HG03103 (cell line): ENCODE data around the gene PANK4.

Source experiments
- ATAC-seq: cut with Tn5 transposase; IDR thresholded peaks from one replicate; pipeline ENCODE4 v1.9.1; 2021; ENCODE audit warnings: low read depth; ENCODE audit not compliant: unreplicated experiment

The PANK4 gene

DNA sequence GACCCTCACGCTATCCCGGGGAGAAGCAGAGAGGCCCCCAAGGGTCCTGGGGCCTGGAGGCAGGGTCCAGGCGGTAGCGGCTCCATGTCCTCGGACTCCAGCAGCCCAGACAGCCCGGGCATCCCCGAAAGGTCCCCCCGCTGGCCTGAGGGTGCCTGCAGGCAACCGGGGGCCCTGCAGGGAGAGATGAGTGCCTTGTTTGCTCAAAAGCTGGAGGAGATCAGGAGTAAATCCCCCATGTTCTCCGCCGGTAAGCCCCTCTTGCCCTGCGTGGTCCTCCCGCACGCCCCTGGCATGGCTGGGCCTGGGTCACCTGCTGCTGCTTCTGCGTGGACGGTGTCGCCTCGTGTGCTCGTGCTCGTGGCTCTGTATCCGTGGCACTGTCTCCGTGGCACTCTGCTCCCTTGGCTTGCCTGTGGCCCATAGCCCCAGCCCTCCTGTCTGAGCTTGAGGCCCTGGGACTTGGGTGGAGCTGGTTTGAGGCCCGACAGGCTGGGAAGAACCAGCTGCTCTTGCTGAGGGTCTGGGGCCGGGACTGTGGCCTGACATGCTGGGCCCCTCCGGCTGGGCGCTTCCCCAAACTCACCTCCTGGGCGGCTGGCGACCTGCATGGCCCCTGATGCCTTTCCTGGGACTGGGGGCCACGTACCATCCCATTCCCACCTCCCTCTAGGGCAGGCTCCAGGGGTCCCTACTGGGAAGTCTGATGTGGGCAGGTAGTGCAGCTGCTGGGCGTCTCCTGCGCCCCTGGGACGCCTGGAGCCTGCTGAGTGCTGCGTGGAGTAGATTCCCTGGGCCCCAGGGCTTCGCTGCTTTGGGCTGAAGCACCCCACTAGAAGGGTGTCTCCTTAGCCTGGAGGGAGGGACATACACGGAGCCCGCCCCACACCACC lies 23.5 kb downstream of the PANK4 start:
- no peak for ATAC-seq

DNA sequence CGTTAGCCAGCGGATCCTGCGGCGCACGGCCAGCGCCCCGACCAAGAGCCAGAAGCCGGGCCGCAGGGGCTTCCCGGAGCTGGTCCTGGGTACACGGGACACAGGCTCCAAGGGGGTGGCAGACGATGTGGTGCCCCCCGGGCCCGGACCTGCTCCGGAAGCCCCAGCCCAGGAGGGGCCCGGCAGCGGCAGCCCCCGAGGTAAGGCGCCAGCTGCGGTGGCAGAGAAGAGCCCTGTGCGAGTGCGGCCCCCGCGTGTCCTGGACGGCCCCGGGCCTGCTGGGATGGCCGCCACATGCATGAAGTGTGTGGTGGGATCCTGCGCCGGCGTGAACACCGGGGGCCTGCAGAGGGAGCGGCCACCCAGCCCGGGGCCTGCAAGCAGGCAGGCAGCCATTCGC lies 24.2 kb downstream of the PANK4 start:
- no peak for ATAC-seq

DNA sequence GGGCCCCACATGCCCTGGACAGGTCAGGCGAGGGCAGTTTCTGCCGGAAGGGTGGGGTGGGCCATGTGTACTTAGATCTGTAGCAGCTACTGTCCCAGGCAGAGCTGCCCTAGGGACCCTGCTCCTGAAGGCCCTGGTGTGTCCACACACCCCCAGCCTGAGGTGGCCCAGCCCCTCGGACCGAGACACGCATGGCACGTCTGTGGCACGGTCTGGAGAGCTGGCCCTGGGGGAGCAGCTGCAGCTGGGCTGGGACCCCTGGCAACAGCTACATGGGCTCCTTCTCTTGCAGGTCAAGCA lies 24.6 kb downstream of the PANK4 start:
- no peak for ATAC-seq

DNA sequence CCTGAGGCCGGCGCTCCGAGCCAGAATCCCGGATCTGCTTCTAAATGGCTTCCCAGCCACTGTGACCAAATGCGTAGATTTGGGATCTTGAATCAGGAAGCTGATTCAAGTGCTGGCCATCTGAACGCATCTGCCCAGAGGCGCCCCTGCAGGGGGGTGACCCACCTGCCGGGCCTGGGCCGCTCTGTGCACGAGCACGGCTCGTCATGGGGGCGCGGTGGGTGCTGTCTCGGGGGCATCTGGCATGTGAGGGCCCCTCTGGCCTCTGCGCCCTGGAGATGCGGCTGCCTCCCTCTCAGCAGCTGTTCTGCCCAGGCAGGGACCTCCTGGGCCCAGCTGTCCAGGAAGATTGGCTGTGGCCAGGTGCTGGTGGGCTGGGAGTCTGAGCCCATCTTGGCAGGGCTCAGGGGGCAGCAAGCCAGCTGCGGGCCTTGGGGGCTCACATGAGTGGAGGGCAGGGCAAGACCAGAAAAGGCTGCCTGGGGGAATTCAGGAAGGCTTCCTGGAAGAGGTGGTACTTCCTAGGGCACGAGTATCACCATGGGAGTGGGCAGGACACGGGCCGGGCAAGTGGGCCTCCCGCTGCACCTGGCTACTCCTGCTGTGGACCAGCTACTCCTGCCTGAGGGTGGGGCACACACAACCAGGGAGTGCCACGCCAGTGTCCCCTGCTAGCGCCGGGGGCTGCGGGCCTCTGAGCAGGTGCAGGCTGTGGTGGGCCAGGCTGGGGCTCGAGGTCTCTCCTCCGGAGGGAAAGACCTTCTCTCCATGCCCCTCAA lies 25.2 kb downstream of the PANK4 start:
- ATAC-seq, result no peak

DNA sequence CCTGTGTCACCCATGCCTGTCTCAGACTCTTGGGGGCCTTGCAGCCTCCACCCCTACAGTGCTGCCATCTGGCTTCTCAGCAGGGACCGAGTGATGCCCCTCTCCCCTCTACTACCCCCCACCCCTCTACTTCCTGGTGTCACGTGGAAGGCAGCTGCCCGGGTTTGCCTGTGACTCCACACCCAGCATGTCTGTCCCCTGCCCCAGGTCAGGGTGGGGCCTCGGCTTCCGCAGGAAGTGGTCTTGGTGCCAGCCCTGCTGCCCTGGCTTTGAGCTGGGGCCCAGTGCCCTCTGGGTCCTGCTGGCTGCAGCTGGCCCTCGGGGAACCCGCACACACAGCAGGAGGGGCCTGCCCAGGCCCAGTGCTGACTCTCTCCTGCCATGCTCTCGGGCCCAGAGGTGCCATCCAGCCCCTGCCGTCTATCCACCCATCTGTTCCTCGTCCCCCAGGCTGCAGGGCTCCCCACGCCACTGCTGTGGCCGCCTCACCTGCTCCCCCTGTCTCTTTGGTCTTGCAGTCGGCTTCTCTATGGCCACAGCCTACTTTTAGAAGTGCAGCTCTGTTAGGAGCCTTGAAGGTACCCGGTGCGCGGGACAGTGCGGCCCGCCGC lies 26.3 kb downstream of the PANK4 start:
- ATAC-seq, result no peak

DNA sequence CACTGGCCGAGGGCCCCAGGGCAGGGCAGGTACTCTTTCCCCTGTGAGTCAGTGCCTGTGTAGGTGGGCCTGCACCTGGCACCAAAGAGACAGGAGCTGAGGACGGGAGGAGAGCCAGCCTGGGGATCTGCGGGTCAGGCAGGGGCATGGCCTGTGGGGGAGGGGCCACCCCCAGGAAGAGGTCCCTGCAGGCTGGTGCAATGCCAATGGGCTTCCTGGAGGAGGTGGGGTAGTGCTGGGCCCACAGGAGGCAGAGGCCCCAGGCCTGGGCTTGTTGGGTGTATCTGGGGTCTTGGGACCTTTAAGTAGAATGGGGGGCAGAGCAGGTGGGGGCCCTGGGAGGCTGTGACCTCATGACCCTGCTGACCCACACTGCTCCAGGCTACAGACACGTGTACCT lies 27.1 kb downstream of the PANK4 start:
- ATAC-seq, result no peak

DNA sequence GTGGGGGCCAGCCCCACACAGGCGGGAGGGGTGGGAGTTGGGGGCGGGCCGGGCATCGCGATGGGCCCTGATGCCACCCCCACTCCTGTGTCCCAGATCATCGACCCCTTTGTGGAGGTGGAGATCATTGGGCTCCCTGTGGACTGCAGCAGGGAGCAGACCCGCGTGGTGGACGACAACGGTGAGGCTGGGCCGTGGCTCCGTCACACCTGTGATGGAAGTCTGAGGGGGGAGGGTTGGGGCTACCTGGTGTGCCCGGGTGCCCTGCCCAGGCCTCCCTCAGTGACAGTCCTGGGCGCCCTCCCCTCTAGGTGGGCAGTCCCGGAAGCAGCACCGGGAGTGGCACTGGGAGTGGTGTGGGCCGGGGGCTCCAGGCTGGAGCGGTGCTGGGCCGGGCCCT lies 27.7 kb downstream of the PANK4 start:
- ATAC-seq, result no peak

DNA sequence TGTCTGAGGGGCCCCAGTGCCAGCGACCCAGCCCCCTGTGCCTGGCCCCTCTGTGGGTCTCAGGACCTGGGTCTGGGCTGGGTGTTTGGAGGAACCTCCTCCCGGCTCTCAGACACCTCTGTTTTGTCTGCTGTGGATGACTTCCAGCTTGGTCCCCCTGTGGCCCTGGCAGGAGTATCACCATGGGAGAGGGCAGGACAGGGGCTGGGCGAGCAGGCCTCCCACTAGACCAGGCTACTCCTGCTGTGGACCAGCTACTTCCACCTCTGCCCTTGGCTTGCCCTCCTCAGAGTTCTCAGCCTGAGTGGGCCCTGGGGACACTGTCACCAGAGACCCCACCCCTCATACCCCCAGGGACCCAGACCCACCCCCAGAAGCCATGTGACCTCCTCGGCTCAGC lies 28.5 kb downstream of the PANK4 start:
- no peak for ATAC-seq

DNA sequence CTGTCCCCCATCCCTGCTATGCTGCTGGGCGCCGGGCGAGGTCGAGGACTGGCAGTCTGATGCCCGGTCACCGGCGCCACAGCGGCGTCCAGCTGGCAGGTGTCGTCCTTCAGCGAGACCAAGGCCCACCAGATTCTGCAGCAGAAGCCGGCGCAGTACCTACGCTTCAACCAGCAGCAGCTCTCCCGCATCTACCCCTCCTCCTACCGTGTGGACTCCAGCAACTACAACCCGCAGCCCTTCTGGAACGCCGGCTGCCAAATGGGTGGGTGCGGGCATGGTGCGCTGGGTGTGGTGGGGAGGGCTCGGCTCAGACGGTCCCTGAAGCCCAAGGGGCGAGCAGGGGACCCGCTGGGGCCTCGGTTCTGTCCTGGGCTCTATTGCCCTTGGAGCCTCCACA lies 29.6 kb downstream of the PANK4 start:
- no peak for ATAC-seq

DNA sequence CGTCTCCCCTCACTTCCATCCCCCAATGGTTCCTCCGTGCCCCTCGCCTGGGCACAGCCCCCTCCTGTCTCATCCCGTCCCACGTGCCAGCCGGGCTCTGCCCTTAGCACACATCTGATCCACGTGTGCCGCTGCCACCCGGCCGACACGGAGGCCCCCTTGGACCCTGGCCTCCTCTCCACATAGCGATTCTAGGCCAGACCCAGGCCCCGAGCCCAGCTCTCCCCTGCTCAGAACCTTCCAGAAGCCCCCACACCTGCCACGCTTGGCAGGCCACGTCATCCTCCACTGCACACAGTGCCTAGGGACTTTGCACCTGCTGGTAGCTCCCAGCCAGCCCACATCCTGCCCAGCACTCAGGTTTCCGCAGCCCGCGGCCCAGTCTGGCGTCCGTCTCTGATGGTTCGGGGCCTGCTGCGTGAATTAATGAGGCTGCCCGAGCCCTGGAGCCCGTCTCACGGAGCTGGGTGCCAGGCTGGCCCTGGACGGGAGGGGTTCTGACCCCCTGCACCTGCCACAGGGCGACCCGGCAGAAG lies 30.2 kb downstream of the PANK4 start:
- ATAC-seq, result no peak

DNA sequence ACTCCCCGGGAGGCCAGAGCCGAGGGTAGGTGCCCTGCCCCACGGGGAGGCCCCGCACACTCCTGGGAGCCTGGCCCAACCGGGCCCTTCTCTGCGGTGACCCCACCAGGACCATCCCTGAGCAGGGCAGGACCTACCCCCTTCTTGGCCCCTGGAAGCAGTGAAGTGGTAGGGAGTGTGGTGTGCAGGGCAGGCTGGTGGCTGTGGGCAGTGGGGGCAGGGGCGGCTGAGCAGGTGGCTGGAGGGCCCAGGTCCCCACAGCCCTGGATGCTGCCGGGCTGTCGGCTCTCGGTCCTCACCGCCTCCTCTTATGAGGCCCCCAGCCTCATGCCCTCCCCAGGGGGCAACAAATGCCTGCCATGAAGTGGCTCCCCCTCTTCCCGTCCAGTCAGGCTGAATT lies 30.9 kb downstream of the PANK4 start:
- ATAC-seq, result no peak

DNA sequence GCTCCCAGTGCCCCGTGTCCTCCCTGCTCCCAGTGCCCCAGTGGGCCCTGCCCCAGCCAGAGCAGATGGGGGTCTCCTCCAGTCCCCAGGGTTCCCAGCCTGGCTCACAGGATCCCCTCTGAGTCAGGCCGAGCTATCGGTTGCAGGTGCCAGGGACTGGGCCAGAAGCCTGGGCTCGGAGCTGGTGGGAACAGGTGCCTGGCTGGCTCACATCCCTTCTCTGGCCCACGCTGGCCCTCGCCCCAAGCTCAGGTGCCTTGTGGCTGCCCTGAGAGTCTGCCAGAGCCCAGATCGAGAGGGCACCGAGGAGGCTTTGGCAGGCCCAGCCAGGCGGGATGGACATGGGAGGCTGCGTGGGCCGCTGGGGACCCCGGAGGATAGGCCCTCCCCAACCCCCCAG lies 31.4 kb downstream of the PANK4 start:
- ATAC-seq, result no peak

DNA sequence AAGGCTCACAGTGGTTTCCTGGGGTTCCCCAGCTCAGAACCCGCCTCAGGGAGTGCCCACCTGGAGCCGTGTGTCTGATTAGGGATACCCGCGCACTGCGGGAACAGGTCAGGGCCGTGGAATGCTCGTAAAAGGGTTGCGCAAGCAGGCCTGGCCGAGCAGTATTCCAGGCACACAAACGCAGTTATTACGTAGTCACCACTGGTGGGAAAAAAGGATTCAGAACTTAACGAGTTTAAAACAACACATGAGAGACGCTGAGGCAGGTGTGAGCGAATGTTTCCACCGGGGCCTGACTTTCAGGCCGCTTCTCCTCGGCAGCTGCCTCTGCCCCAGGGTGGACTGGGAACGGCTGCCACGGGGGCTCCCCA lies 32.1 kb downstream of the PANK4 start:
- no peak for ATAC-seq

DNA sequence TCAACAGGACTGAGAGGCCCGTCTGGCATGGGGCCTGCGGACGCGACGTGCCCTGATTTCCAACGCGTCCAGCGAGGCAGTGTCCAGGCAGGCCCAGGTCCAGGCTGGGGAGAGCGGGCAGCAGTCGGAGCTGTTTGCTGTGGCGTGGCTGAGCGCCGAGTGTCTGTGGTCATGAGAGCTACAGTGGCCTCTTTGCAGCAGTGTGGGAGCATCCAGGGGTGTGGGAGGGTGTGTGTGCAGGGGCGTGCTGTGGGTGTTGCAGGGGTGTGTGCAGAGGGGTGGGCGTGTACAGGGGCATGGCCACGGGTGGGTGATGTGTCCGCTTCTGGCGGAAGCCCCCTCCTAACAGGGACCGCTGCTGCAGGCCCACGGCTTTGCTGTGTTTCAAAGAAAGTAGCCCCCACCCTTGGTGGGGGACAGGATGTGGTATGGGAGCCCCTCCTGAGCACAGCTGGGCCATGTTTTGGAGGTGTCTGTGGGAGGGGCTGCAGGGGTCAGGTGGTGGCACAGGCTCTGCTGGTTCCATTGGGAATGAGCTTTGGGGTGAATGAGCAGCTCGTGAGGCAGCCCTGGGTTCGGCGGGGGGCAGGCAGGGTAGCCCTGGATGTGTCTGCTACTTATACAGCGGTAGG lies 32.6 kb downstream of the PANK4 start:
- no peak for ATAC-seq

DNA sequence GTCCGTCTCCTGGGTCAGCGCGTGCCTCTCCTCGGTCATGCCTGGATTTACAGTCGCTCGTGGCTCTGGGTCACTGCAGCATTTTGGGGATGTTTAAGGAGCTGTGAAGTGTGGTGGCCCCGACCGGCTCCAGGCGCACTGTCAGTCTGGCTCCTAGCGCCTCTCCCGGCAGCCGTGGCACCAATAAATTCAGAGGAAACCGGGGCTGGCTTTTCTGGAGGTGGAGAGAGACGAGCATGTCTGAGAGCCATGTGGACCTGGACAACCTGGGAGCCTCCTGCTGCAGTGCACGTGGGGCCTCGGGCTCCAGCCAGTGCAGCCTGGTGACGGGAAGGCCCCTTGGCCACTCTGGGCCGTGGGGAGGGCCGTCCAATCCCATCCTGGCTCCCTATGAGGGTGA lies 33.2 kb downstream of the PANK4 start:
- no peak for ATAC-seq

DNA sequence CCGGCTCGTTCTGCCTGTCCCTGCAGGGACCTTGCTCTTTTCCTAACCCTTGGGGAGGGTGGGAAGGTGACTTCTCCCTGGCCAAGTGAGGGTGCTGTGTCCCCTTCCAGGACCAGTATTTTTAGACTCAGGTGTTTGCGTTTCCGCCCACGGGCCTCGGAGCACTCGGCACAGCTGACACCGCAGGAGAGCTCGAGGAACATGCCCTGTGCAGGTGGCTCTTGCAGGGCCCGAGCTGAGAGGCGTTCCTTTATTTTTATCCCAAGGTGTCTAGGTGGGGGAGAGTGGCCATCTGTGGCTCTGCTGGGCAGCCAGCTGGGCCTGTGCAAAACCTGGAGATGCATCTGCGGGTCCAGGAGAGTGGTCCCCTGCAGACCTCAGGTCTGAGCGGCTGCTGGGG lies 34.3 kb downstream of the PANK4 start:
- no peak for ATAC-seq

DNA sequence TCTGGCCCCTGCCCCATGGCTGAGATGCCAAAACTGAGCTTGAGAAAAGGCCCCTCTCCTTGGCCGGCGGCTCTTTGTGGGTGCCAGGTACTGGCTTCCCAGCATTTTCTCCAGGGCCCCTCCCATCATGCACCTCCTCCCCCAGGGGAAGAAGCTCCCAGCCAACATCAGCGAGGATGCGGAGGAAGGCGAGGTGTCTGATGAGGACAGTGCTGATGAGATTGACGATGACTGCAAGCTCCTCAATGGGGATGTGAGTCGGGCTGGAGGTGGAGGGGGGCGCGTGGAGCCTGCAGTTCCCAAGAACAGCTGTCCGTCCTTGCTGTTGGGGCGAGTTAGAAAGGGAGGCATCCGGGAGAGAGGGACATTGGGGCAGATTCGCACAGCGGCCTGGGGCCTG lies 36.8 kb downstream of the PANK4 start:
- ATAC-seq, result no peak

DNA sequence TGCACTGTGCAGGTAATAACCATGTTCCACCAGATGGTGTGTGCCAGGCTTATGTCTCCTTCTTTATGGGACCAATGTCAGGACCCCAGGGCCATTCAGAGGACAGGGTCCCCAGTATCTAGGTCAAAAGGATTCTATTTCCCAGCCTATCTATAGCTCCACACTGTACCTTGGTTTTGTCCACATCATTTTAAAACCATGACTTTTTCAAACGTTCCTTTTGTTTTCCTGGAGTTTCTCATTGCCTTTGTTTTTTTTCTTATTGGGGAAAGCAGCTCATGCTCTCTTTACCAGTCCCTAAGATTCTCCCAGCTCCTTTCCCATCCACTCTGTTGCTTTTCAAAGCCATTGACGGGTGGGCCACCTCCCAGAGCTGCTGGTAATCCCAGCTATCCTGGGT lies 37.7 kb downstream of the PANK4 start:
- no peak for ATAC-seq

DNA sequence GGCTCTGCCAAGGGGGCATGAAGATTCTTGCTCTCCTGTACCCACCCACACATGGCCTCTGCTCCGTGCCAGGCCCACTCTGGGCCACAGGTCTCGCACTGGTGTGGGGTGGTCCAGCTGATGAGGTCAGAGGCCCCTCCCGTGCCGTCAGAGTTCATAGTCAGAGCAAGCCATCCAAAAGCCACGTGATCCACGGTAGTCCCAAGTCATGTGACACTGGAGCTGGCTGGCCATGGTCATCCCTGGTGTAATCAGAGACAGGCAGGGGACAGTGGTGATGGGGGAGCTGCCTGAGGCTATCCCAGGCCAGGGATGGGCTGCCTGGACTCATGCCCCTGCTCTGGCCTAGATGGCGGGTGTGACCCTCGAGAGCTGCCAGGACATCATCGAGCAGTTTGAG lies 39.8 kb downstream of the PANK4 start:
- no peak for ATAC-seq

DNA sequence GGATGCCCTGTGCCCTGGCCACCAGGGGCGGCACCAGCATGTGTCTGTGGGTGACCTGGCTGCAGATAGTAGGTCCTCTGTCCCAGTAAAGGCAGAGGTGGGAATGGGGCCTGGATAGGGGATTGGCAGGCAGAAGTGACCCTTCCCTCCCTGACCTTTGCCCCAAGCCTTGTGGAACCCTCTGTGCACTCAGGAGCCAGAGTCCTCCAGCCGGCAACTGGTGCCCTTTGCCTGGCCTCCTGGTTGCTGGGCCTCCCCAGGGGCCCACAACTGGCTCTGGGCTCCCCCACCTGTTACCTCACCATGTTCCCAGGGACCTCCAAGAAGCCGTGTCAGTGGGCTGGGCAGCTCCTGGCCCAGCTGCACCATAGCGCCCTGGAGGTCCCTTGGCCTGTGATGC lies 40.4 kb downstream of the PANK4 start:
- ATAC-seq, result no peak

DNA sequence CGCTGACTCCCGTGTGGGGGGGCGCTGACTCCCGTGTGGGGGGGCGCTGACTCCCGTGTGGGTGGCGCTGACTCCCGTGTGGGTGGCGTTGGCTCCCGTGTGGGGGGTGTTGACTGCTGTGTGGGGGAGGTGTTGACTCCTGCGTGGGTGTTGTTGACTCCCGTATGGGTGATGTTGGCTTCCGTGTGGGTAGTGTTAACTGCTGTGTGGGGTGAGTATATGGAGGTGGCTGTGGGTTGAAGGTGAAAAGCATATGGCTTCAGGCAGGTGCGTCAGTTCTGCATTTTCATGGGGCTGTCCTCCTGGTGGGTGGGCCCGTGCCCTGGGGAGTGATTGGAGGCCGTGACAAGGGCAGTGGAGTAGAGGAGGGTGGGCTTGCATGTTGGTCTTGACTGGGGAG lies 42.4 kb downstream of the PANK4 start:
- ATAC-seq, result no peak
